Vagina (tissue), 2 donors: Measurements from ENCODE around the gene IDH2.

Source experiments
- CTCF ChIP-seq, 3 experiments: fragments of 450-650 bp in 2 of 3; fragments of 200-600 bp in 1 of 3; sonication (generic) in 1 of 3; IDR thresholded peaks; one replicate each; pipeline ENCODE4 v1.5.1; 2017 to 2019; ENCODE audit warnings: antibody characterized with exemption in 3 of 3, mild to moderate bottlenecking in 2 of 3, moderate library complexity in 2 of 3
- POLR2A ChIP-seq, 2 donors: fragments of 450-650 bp; IDR thresholded peaks; one replicate each; pipeline ENCODE4 v1.6.1; 2017; ENCODE audit warnings: antibody characterized with exemption in 2 of 2, mild to moderate bottlenecking in 2 of 2, moderate library complexity in 2 of 2

GRCh38 chr15:90084876-90085423 lies 17.3 kb downstream of the IDH2 start:
- no peak for TF ChIP-seq CTCF (IDR thresholded peaks at IDR 0.05)
- no peak for TF ChIP-seq POLR2A (IDR thresholded peaks at IDR 0.05)
